ENCODE results near the gene DNAJB2.

DNA sequence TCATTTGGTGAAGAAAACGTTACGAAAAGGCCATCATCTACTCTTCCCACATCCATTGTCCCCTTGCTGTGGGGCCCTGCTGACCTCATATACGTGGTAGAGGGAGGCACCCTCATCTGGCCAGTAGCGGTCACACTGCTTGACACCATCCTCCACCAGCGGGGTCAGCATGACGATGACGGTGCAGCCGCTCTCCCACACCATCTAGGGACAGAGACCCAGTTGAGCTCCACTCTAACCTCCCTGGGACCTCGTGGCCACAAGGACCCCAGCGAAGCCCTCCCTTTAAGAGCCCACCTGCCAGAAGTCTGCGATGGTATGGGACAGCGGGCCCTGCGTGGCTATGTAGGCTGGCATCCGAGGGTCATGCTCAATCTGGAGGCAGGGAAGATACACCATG is 17.0 kb downstream of the DNAJB2 start:
- TF ChIP-seq, protein P1, sequence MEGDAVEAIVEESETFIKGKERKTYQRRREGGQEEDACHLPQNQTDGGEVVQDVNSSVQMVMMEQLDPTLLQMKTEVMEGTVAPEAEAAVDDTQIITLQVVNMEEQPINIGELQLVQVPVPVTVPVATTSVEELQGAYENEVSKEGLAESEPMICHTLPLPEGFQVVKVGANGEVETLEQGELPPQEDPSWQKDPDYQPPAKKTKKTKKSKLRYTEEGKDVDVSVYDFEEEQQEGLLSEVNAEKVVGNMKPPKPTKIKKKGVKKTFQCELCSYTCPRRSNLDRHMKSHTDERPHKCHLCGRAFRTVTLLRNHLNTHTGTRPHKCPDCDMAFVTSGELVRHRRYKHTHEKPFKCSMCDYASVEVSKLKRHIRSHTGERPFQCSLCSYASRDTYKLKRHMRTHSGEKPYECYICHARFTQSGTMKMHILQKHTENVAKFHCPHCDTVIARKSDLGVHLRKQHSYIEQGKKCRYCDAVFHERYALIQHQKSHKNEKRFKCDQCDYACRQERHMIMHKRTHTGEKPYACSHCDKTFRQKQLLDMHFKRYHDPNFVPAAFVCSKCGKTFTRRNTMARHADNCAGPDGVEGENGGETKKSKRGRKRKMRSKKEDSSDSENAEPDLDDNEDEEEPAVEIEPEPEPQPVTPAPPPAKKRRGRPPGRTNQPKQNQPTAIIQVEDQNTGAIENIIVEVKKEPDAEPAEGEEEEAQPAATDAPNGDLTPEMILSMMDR (conservative IDR thresholded peaks at IDR 0.05), result no peak
- TF ChIP-seq ZFX (IDR thresholded peaks at IDR 0.05), result no peak

Measured in C4-2B (cell line).